IMR-90 (cell line): ENCODE results near the gene AMOTL2. TPM values are rescaled to one million over a fixed set of nuclear protein-coding genes. Genes with fewer than 3 reads are reported as not detected.

Experiments
- ATAC-seq: fragments of 200-7000 bp; cut with Tn5 transposase; 2 replicates; pipeline ENCODE4 v1.9.1; 2020; ENCODE audit warnings: low read depth, mild to moderate bottlenecking, moderate library complexity
- BruUV-seq: library from RNA; stranded (reverse); fragments of 400-500 nt; replicated peaks from 2 replicates; lab custom pipeline; 2021; lab: Mats Ljungman, UMichigan
- CTCF ChIA-PET: fragments of 300-600 bp; formaldehyde crosslinking; extraction: SDS; loops from one replicate; lab custom pipeline; 2021; ENCODE audit warnings: antibody characterized with exemption; lab: Yijun Ruan, JAX
- POLR2A ChIA-PET: fragments of 300-600 bp; sonication (Branson Sonifier 250); formaldehyde crosslinking; loops from one replicate; lab custom pipeline; 2022; ENCODE audit warnings: antibody characterized with exemption; ENCODE audit not compliant: unreplicated experiment; lab: Charles Lee
- DNase-seq: peaks from one replicate; pipeline ENCODE4 v3.0.0; 2013
- H2AFZ ChIP-seq: replicated peaks from 2 replicates; pipeline ENCODE3; 2013; ENCODE audit warnings: low read length, mild to moderate bottlenecking; ENCODE audit not compliant: poor library complexity
- H2AK5ac ChIP-seq: 2 replicates; pipeline ENCODE4 v1.6.1; 2013; ENCODE audit warnings: low read depth, low read length, inconsistent platforms
- H2AK9ac ChIP-seq: replicated peaks from 2 replicates; pipeline ENCODE3; 2013; ENCODE audit warnings: mild to moderate bottlenecking, low read depth, low read length, moderate library complexity; ENCODE audit not compliant: poor library complexity
- H2BK120ac ChIP-seq: 2 replicates; pipeline ENCODE4 v1.6.1; 2013; ENCODE audit warnings: low read depth, low read length, inconsistent platforms
- H2BK15ac ChIP-seq: 3 replicates; pipeline ENCODE4 v1.6.1; 2013; ENCODE audit warnings: low read depth, low read length, inconsistent platforms
- H2BK20ac ChIP-seq: 2 replicates; pipeline ENCODE4 v1.6.1; 2013; ENCODE audit warnings: low read depth, mild to moderate bottlenecking, inconsistent platforms, low read length, moderate library complexity
- H2BK5ac ChIP-seq: 2 replicates; pipeline ENCODE4 v1.6.1; 2013; ENCODE audit warnings: mild to moderate bottlenecking, low read depth, low read length, inconsistent platforms; ENCODE audit not compliant: poor library complexity, severe bottlenecking
- H3K14ac ChIP-seq: replicated peaks from 2 replicates; pipeline ENCODE4 v1.6.1; 2013; ENCODE audit warnings: low read depth, low read length, inconsistent platforms
- H3K18ac ChIP-seq: 2 replicates; pipeline ENCODE4 v1.6.1; 2013; ENCODE audit warnings: low read depth, low read length, control low read depth
- H3K23ac ChIP-seq: 2 replicates; pipeline ENCODE4 v1.6.1; 2013; ENCODE audit warnings: low read depth, low read length, inconsistent platforms
- H3K27ac ChIP-seq: 2 replicates; pipeline ENCODE4 v1.5.1; 2013; ENCODE audit warnings: mild to moderate bottlenecking, control low read depth, low read length; ENCODE audit not compliant: insufficient read depth
- H3K27me3 ChIP-seq: 2 replicates; pipeline ENCODE4 v1.6.1; 2013; ENCODE audit warnings: low read length; ENCODE audit not compliant: control insufficient read depth, insufficient read depth
- H3K36me3 ChIP-seq: 2 replicates; pipeline ENCODE4 v1.6.1; 2013; ENCODE audit warnings: low read length, mixed read lengths; ENCODE audit not compliant: control insufficient read depth, insufficient read depth
- H3K4ac ChIP-seq: 2 replicates; pipeline ENCODE4 v1.6.1; 2013; ENCODE audit warnings: low read depth, low read length, inconsistent platforms
- H3K4me1 ChIP-seq: 2 replicates; pipeline ENCODE4 v1.6.1; 2013; ENCODE audit warnings: low read length, mixed read lengths; ENCODE audit not compliant: control insufficient read depth, insufficient read depth
- H3K4me2 ChIP-seq: 2 replicates; pipeline ENCODE4 v1.6.1; 2013; ENCODE audit warnings: low read depth, mild to moderate bottlenecking, control low read depth, low read length, moderate library complexity
- H3K4me3 ChIP-seq: 2 replicates; pipeline ENCODE4 v1.5.1; 2013; ENCODE audit warnings: low read depth, mild to moderate bottlenecking, control low read depth, low read length, moderate library complexity; ENCODE audit not compliant: insufficient read depth
- H3K56ac ChIP-seq: 2 replicates; pipeline ENCODE4 v1.6.1; 2013; ENCODE audit warnings: low read length, inconsistent platforms; ENCODE audit not compliant: insufficient read depth; ENCODE audit errors: extremely low read depth
- H3K79me1 ChIP-seq, 2 experiments: 2 replicates each; pipeline ENCODE4 v1.6.1; 2013; ENCODE audit warnings: low read length in 2 of 2, inconsistent platforms in 1 of 2, low read depth in 1 of 2
- H3K9ac ChIP-seq: 2 replicates; pipeline ENCODE4 v1.6.1; 2013; ENCODE audit warnings: low read depth, low read length, control low read depth
- H3K9me1 ChIP-seq: 2 replicates; pipeline ENCODE4 v1.6.1; 2013; ENCODE audit warnings: low read length, inconsistent platforms; ENCODE audit not compliant: insufficient read depth
- H3K9me3 ChIP-seq: 2 replicates; pipeline ENCODE4 v1.6.1; 2013; ENCODE audit warnings: low read length; ENCODE audit not compliant: control insufficient read depth, insufficient read depth
- H4K20me1 ChIP-seq: 2 replicates; pipeline ENCODE4 v1.6.1; 2013; ENCODE audit warnings: low read length, inconsistent platforms; ENCODE audit not compliant: insufficient read depth
- H4K5ac ChIP-seq: 2 replicates; pipeline ENCODE4 v1.6.1; 2013; ENCODE audit warnings: mild to moderate bottlenecking, low read depth, low read length, control low read depth
- H4K8ac ChIP-seq, 2 experiments: 2 replicates each; pipeline ENCODE4 v1.6.1; 2013; ENCODE audit warnings: low read depth in 2 of 2, low read length in 2 of 2, control low read depth in 1 of 2, inconsistent platforms in 1 of 2
- H4K91ac ChIP-seq: 2 replicates; pipeline ENCODE4 v1.6.1; 2013; ENCODE audit warnings: low read depth, low read length, inconsistent platforms; ENCODE audit not compliant: insufficient read depth
- BHLHE40 ChIP-seq: fragments of 150-350 bp; IDR thresholded peaks from 2 replicates; pipeline ENCODE4 v1.6.1; 2016; ENCODE audit warnings: mild to moderate bottlenecking, low read depth, low read length
- CEBPB ChIP-seq: IDR thresholded peaks from 2 replicates; pipeline ENCODE4 v1.6.1; 2012; ENCODE audit warnings: low read depth, low read length, improper control_type of control experiment
- CHD1 ChIP-seq: IDR thresholded peaks from 2 replicates; pipeline ENCODE4 v1.6.1; 2012; ENCODE audit warnings: low read depth, low read length, improper control_type of control experiment
- MAFK ChIP-seq: IDR thresholded peaks from 2 replicates; pipeline ENCODE4 v1.6.1; 2012; ENCODE audit warnings: low read depth, low read length, improper control_type of control experiment
- MXI1 ChIP-seq: IDR thresholded peaks from 2 replicates; pipeline ENCODE4 v1.6.1; 2012; ENCODE audit warnings: low read depth, mild to moderate bottlenecking, low read length, moderate library complexity, borderline replicate concordance
- NFE2L2 ChIP-seq: fragments of 150-350 bp; IDR thresholded peaks from 2 replicates; pipeline ENCODE4 v1.6.1; 2016; ENCODE audit warnings: low read depth, mild to moderate bottlenecking, low read length
- RAD21 ChIP-seq: IDR thresholded peaks from 2 replicates; pipeline ENCODE4 v1.6.1; 2012; ENCODE audit warnings: low read length, improper control_type of control experiment
- RCOR1 ChIP-seq: IDR thresholded peaks from 2 replicates; pipeline ENCODE4 v1.6.1; 2012; ENCODE audit warnings: mild to moderate bottlenecking, low read length, improper control_type of control experiment; ENCODE audit not compliant: insufficient replicate concordance
- RFX5 ChIP-seq: IDR thresholded peaks from 2 replicates; pipeline ENCODE4 v1.8.0; 2012; ENCODE audit warnings: low read depth, mild to moderate bottlenecking, low read length, moderate library complexity
- SMC3 ChIP-seq: fragments of 150-350 bp; IDR thresholded peaks from 2 replicates; pipeline ENCODE4 v1.6.1; 2016; ENCODE audit warnings: low read depth, mild to moderate bottlenecking, antibody characterized with exemption, low read length, moderate library complexity
- WGBS, 2 experiments: methylation state at CpG; one replicate each; pipeline versions ENCODE4 v1.1.5 to v1.1.7; 2013; ENCODE audit warnings: missing lambda C conversion rate in 2 of 2; ENCODE audit not compliant: insufficient read length in 1 of 2; ENCODE audit errors: extremely low coverage in 2 of 2; 5-methylcytosine and 5-hydroxymethylcytosine counted together
- dilution Hi-C: fragments of 300-500 bp; cut with HindIII; formaldehyde crosslinking; loops from one replicate; pipeline ENCODE4 v1.14.3; 2018; ENCODE audit warnings: low sequenced_read_pairs; ENCODE audit not compliant: unreplicated experiment
- in situ Hi-C: fragments of 300-500 bp; cut with MboI; formaldehyde crosslinking; loops from 3 replicates; pipeline ENCODE4 v1.14.3; 2019; ENCODE audit warnings: low sequenced_read_pairs, inconsistent platforms, mixed read lengths
- intact Hi-C: fragments of 100-400 bp; cut with micrococcal nuclease; formaldehyde crosslinking; loops from 2 replicates; pipeline ENCODE4 v1.10.0; 2022
- polyA plus RNA-seq, 3 experiments: library from polyadenylated mRNA; depleted of rRNA; stranded (reverse); fragments of >200 nt; gene quantifications; 2 replicates each; pipeline ENCODE4 v1.2.3, GENCODE V29; 2012; ENCODE audit warnings: low replicate concordance in 1 of 3
- total RNA-seq: library from RNA; depleted of rRNA; stranded (reverse); fragments of >200 nt; gene quantifications from 2 replicates; pipeline ENCODE4 v1.2.3, GENCODE V29; 2012
- TF ChIP-seq, protein P1 (sequence below): fragments of 150-350 bp; IDR thresholded peaks from 2 replicates; pipeline ENCODE4 v1.6.1; 2017; ENCODE audit warnings: mild to moderate bottlenecking, antibody characterized with exemption, low read length, low read depth

The AMOTL2 gene
- total and polyA plus RNA-seq, 2 of the 4 experiments (the other 2 are of a cell fraction): 162 to 176 TPM

DNA sequence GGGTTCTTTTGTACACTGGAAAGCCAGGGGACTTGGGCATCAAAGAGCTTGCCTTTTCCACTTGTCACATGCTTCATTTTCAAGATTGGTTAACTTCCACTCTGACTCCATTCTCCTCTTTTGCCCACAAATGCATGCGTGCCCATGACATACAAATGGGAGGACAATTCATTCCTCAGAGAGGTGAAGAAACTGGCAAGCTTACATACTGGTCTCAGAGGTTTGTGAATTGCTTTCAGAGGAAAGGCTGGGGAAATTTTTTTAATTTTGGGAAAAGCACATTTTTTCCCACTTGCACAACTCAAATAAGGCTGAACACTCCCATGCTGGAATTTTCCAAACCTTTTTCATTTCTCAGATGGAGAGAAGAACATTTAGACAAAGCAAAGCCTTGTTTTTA, 20.9 kb upstream of the AMOTL2 start:
- no peaks in the 10 kb centered on the region; the same call in 1 of the 2 replicates for H3K9me1 ChIP-seq
- no peak overlapping the region for H3K23ac ChIP-seq
- CTCF ChIA-PET: no interaction called here
- H2AK9ac ChIP-seq: no peak overlapping the region
- H3K9me3 ChIP-seq: no peaks in the 10 kb centered on the region
- no peak overlapping the region for H2AK5ac ChIP-seq
- ATAC-seq: no peak
- no peaks in the 10 kb centered on the region for H3K79me1 ChIP-seq
- no peak overlapping the region for H3K18ac ChIP-seq
- H2BK120ac ChIP-seq: no peak overlapping the region
- POLR2A ChIA-PET: no interaction called here
- no peak overlapping the region for H3K4me2 ChIP-seq
- H3K4ac ChIP-seq: no peak overlapping the region
- no peaks in the 10 kb centered on the region for H3K27me3 ChIP-seq
- intact Hi-C loops (no loop called here), dilution Hi-C loops (no loop called here), in situ Hi-C loops (no loop called here)
- no peak overlapping the region for H3K14ac ChIP-seq
- no peaks in the 10 kb centered on the region; the same call in 1 of the 2 replicates for H3K4me1 ChIP-seq
- H4K8ac ChIP-seq: no peak overlapping the region
- H3K9ac ChIP-seq: no peak overlapping the region
- TF ChIP-seq BHLHE40: no peak
- TF ChIP-seq, protein P1, sequence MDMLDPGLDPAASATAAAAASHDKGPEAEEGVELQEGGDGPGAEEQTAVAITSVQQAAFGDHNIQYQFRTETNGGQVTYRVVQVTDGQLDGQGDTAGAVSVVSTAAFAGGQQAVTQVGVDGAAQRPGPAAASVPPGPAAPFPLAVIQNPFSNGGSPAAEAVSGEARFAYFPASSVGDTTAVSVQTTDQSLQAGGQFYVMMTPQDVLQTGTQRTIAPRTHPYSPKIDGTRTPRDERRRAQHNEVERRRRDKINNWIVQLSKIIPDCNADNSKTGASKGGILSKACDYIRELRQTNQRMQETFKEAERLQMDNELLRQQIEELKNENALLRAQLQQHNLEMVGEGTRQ: no peak
- no peak for TF ChIP-seq SMC3
- TF ChIP-seq RCOR1: no peak
- no peak for TF ChIP-seq MAFK
- TF ChIP-seq NFE2L2: no peak
- TF ChIP-seq CEBPB: no peak
- TF ChIP-seq RFX5: no peak
- no peak for TF ChIP-seq RAD21
- TF ChIP-seq MXI1: no peak
- no peak for TF ChIP-seq CHD1
- WGBS, 2 experiments: 100% methylated on average over 1 of the region's 1 CpG; no CpG with 5 or more reads in 1 of the 2 experiments
- DNase-seq: no peak
- H2BK20ac ChIP-seq: no peak overlapping the region
- no peaks in the 10 kb centered on the region for H4K20me1 ChIP-seq
- no peak overlapping the region for H4K5ac ChIP-seq
- no TSS peak for BruUV-seq
- H2AFZ ChIP-seq: no peak overlapping the region
- H2BK15ac ChIP-seq: no peak overlapping the region
- H3K27ac ChIP-seq: no peak overlapping the region
- H3K56ac ChIP-seq: no peak overlapping the region
- H3K36me3 ChIP-seq: no peaks in the 10 kb centered on the region
- no peak overlapping the region for H4K91ac ChIP-seq
- H3K4me3 ChIP-seq: no peak overlapping the region
- no peak overlapping the region for H2BK5ac ChIP-seq
